ENCODE results near the gene NCBP2. TPM values are rescaled to one million over a fixed set of nuclear protein-coding genes. Genes with fewer than 3 reads are reported as not detected.
A peak's percentile ranks its signal among the peaks of the same experiment; 100 is the strongest.

Gene NCBP2
- total and polyA plus RNA-seq, 2 donors (not counting 3 experiments of a cell fraction or from before 2014, with no cell fraction given) = 31.2 to 76.1 TPM

- CTCF ChIA-PET = interaction anchor here (0.8 to 1.2 kb wide), 2 partner anchors 41 to 199 kb away, joined by 3 read pairs; partner anchors contain the start of gene MELTF
- H4K20me1 ChIP-seq (replicated peaks; ENCODE audit: control insufficient read depth, extremely low read depth, insufficient read depth, low read length) = no peaks in the 10 kb centered on the region
- BruUV-seq (replicated peaks) = no TSS peak
- intact Hi-C loops (cut with micrococcal nuclease) = no loop called here
- no peaks in the 10 kb centered on the region for H3K4me1 ChIP-seq (ENCODE audit: control insufficient read depth, extremely low read depth, insufficient read depth, low read length)
- no peak for DNase-seq (ENCODE audit: low read depth, low spot score)
- no peak overlapping the region for H3K4me3 ChIP-seq (replicated peaks in 1 of 3; ENCODE audit: insufficient read depth in 1 of 3, low read depth in 1 of 3, low read length in 3 of 3)
- FAIRE-seq = no peak
- no peak overlapping the region for H3K27ac ChIP-seq (ENCODE audit: insufficient read depth, low read depth, low read length)
- H3K9me1 ChIP-seq (replicated peaks; ENCODE audit: control insufficient read depth, extremely low read depth, insufficient read depth, low read length) = no peaks in the 10 kb centered on the region
- H3K9me3 ChIP-seq (replicated peaks; ENCODE audit: control insufficient read depth, insufficient read depth, low read length) = no peaks in the 10 kb centered on the region
- H3K4me2 ChIP-seq (ENCODE audit: insufficient read depth, low read length) = no peak overlapping the region
- no peak overlapping the region for H2AFZ ChIP-seq (ENCODE audit: low read depth, low read length)
- no peaks in the 10 kb centered on the region for H3K36me3 ChIP-seq (ENCODE audit: control insufficient read depth in 2 of 2, extremely low read depth in 1 of 2, insufficient read depth in 2 of 2, low read length in 2 of 2)
- no peak for TF ChIP-seq EZH2 (IDR thresholded peaks at IDR 0.05; ENCODE audit: borderline replicate concordance, low read depth, low read length, severe bottlenecking)
- TF ChIP-seq POLR2AphosphoS5 (IDR thresholded peaks at IDR 0.05; ENCODE audit: insufficient read depth, low read depth, low read length) = no peak
- TF ChIP-seq CTCF (IDR thresholded peaks at IDR 0.05; ENCODE audit: extremely low read depth in 1 of 2, insufficient read depth in 1 of 2, low read depth in 1 of 2, low read length in 2 of 2) = peak in 1 of 2 donors; percentile 6
- peaks cover 4 to 17% of the 10 kb centered on the region in 2 experiments for H3K27me3 ChIP-seq (ENCODE audit: control insufficient read depth in 2 of 2, insufficient read depth in 2 of 2, low read length in 2 of 2)
- H3K79me2 ChIP-seq (ENCODE audit: control insufficient read depth, insufficient read depth, low read length) = no peaks in the 10 kb centered on the region
- dilution Hi-C loops (cut with MboI; ENCODE audit: extremely low pct_ligation_motif_present, low sequenced_read_pairs) = no loop called here
- POLR2A ChIA-PET = no interaction called here
- H3K9ac ChIP-seq (replicated peaks; ENCODE audit: extremely low read depth, insufficient read depth, low read length) = no peak overlapping the region
These were observed 46.1 kb upstream of the NCBP2 start for GRCh38 chr3:196988241-196989029.

DNA sequence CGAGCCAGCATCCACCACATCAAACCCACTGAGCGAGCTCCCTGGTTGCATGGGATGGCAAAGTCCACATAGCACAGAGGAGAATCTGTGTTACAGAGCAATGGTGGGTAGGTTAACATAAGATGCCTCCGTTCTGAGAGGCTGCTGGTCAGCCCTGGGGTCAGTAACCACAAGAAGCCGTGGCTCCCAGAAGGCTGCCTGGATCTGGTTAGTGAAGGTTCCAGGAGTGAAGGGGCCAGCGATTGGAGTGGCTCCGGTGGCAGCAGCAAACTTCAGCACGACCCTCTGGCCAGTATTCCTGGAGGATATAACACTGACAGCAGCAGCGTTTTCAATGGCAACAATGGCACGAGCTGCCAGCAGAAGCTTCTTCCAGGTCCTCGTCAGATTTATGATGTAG lies 44.7 kb upstream of the NCBP2 start:
- DNase-seq (ENCODE audit: low read depth, low spot score) (no peak), FAIRE-seq (no peak)
- no peak overlapping the region for H3K4me2 ChIP-seq (ENCODE audit: insufficient read depth, low read length)
- H3K4me1 ChIP-seq (ENCODE audit: control insufficient read depth, extremely low read depth, insufficient read depth, low read length) = no peaks in the 10 kb centered on the region
- peaks cover 6 to 24% of the 10 kb centered on the region in 2 experiments for H3K27me3 ChIP-seq (ENCODE audit: control insufficient read depth in 2 of 2, insufficient read depth in 2 of 2, low read length in 2 of 2)
- no peaks in the 10 kb centered on the region for H3K79me2 ChIP-seq (ENCODE audit: control insufficient read depth, insufficient read depth, low read length)
- no peaks in the 10 kb centered on the region for H3K9me3 ChIP-seq (replicated peaks; ENCODE audit: control insufficient read depth, insufficient read depth, low read length)
- no TSS peak for BruUV-seq (replicated peaks)
- ChIA-PET CTCF (interaction anchor here (0.6 to 1.0 kb wide), 2 partner anchors 17 to 741 kb away, joined by 3 read pairs; no protein-coding TSS in a partner anchor), POLR2A (no interaction called here)
- dilution Hi-C loops (cut with MboI; ENCODE audit: extremely low pct_ligation_motif_present, low sequenced_read_pairs) = no loop called here
- H2AFZ ChIP-seq (ENCODE audit: low read depth, low read length) = no peak overlapping the region
- intact Hi-C loops (cut with micrococcal nuclease) = no loop called here
- H3K4me3 ChIP-seq (replicated peaks in 1 of 3; ENCODE audit: insufficient read depth in 1 of 3, low read depth in 1 of 3, low read length in 3 of 3) = no peak overlapping the region
- no peaks in the 10 kb centered on the region for H3K36me3 ChIP-seq (ENCODE audit: control insufficient read depth in 2 of 2, extremely low read depth in 1 of 2, insufficient read depth in 2 of 2, low read length in 2 of 2)
- no peak overlapping the region for H3K27ac ChIP-seq (ENCODE audit: insufficient read depth, low read depth, low read length)
- H3K9me1 ChIP-seq (replicated peaks; ENCODE audit: control insufficient read depth, extremely low read depth, insufficient read depth, low read length) = no peaks in the 10 kb centered on the region
- H3K9ac ChIP-seq (replicated peaks; ENCODE audit: extremely low read depth, insufficient read depth, low read length) = no peak overlapping the region
- TF ChIP-seq MAX (IDR thresholded peaks at IDR 0.05; ENCODE audit: insufficient read depth, insufficient read length) = no peak
- TF ChIP-seq MYC (IDR thresholded peaks at IDR 0.05; ENCODE audit: low read depth, low read length) = no peak
- TF ChIP-seq JUN (IDR thresholded peaks at IDR 0.05; ENCODE audit: borderline replicate concordance, insufficient read depth, insufficient read length, low read depth) = no peak
- no peak for TF ChIP-seq POLR2A (IDR thresholded peaks at IDR 0.05; ENCODE audit: low read depth, low read length)
- no peak for TF ChIP-seq POLR2AphosphoS5 (IDR thresholded peaks at IDR 0.05; ENCODE audit: insufficient read depth, low read depth, low read length)
- no peak for TF ChIP-seq EZH2 (IDR thresholded peaks at IDR 0.05; ENCODE audit: borderline replicate concordance, low read depth, low read length, severe bottlenecking)
- no peak for TF ChIP-seq CTCF (IDR thresholded peaks at IDR 0.05; ENCODE audit: extremely low read depth in 1 of 2, insufficient read depth in 1 of 2, low read depth in 1 of 2, low read length in 2 of 2)
- no peak for TF ChIP-seq GATA2 (IDR thresholded peaks at IDR 0.05; ENCODE audit: insufficient read depth, insufficient read length, low read depth, low read length)
- no peak for TF ChIP-seq FOS (IDR thresholded peaks at IDR 0.05; ENCODE audit: borderline replicate concordance, insufficient read depth, low read length)
- no peaks in the 10 kb centered on the region for H4K20me1 ChIP-seq (replicated peaks; ENCODE audit: control insufficient read depth, extremely low read depth, insufficient read depth, low read length)

Measured in endothelial cell of umbilical vein (primary cell).